NCI-H1417 (cell line): Measurements from ENCODE around the gene SEMA4D.

Experiments
- DNase-seq, 3 experiments: peaks; one replicate each; lab custom pipeline; 2025; lab: John Stamatoyannopoulos, UW

Gene SEMA4D

GRCh38 chr9:89431930-89432725, 65.8 kb downstream of the SEMA4D start:
- no peak for DNase-seq

GRCh38 chr9:89430995-89431394, 66.9 kb downstream of the SEMA4D start:
- DNase-seq: no peak

GRCh38 chr9:89428901-89429890, 68.7 kb downstream of the SEMA4D start:
- no peak for DNase-seq

- DNase-seq: no peak
Observed at GRCh38 chr9:89428222-89428761, 69.6 kb downstream of the SEMA4D start.

DNA sequence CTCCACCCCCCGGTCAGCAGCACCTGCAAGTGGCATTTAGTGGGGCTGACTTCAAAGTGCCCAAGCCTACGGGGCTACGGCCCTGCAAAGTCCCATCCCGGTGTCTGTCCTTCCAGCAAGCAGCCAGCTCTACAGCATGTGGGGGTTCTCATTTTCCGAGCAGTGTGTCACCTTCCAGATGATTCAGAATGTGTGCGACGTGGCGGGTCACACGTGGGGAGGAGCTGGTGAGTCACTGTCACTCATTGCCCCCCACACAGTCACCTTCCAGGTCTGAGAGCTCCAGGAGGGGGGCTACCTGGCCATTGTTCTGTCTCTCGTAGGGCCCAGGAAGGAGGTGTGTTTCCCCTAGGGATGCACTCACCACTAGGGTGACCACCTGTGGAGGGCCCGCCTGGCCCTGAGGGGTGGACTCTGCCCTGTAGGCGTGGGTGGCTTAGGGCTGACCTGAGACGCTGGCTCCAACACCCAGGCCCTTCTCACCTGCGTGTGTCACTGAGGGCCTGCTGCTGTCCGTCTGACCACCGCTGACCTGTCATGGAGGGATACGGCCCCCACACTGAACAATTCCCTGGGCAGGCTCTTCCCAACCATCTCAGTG, 70.2 kb downstream of the SEMA4D start:
- no peak for DNase-seq

DNA sequence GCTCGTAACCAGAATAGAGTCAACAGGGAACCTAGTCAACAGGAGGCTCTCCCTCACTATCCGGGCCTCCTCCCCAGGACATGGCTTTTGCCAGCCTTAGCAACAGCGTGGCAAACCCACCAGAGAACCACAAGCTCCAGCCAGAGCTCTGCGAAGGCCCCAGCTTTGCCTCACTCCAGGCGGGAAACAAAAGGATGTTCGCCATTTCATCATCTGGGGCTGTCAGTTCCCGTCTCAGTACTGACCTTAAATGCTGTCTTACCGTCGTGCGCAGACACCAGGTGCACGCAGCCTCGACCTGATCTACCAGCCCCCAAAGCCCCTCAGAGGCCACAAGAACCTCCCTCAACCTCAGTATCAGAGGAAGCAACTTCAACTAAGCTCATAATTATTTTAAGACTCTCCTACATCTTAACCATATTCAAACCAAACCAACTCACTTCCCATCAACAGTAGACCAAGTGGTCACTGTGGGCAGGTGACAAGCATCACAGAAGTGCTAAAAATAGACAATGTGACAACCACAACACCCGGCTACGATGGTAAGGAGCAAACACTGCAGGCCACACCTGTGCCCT, 71.4 kb downstream of the SEMA4D start:
- DNase-seq: no peak

- no peak for DNase-seq
Observed at GRCh38 chr9:89425921-89426383, 72.0 kb downstream of the SEMA4D start.

- DNase-seq: no peak
Observed at GRCh38 chr9:89425024-89425805, 72.7 kb downstream of the SEMA4D start.

- no peak for DNase-seq
Observed at GRCh38 chr9:89422151-89422975, 75.5 kb downstream of the SEMA4D start.

- DNase-seq: no peak
Observed at GRCh38 chr9:89421595-89421994, 76.3 kb downstream of the SEMA4D start.

DNA sequence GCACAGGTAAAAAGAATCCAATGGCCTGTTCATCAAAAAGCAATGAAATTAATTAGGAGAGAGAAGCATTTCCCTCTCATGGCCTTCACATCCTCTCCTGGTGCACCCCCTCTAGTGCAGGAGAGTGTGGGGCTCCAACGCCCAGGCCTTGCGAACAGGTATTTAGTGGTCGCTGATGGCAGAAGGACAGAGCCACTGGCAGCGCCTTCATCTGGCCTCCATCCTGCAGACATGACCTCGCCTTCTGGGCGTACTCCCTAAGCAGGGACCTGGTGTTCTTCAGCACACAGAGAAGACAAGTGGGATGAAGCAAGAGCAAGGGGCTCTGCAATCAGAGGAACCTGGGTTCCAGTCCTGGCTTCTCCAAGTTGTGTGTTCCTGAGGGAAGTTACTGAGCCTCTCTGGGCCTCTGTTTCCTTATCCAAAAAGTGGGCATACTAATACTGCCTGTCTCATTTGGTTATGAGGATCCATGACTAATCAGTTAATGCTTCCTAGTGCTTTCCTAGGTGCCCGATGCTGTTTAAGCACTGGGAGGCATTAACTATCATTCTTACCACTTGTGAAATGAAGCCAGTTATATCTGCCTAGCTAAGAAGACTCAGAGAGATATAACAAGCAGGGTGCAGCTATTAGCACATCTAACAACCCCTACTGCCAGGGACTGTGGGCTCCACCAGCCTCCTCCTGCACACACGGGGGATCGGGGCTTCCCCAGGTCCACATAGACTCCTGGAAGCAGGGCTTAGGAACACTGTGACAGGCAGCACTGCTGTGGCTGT, 77.3 kb downstream of the SEMA4D start:
- no peak for DNase-seq

GRCh38 chr9:89419978-89420394, 77.9 kb downstream of the SEMA4D start:
- DNase-seq: no peak

GRCh38 chr9:89418882-89419640, 78.9 kb downstream of the SEMA4D start:
- DNase-seq: no peak

- DNase-seq: no peak
Observed at GRCh38 chr9:89418474-89418845, 79.5 kb downstream of the SEMA4D start.

- DNase-seq: no peak
Observed at GRCh38 chr9:89417832-89418473, 80.0 kb downstream of the SEMA4D start.

GRCh38 chr9:89414670-89415324, 83.1 kb downstream of the SEMA4D start:
- no peak for DNase-seq

- DNase-seq: no peak
Observed at GRCh38 chr9:89413963-89414638, 83.8 kb downstream of the SEMA4D start.
